ENCODE results near the gene NDUFB4.
A peak's percentile ranks its signal among the peaks of the same experiment; 100 is the strongest.

The NDUFB4 gene

GRCh38 chr3:120569222-120570057 is 26.7 kb upstream of the NDUFB4 start:
- TF ChIP-seq CTCF (IDR thresholded peaks at IDR 0.05; ENCODE audit: unreplicated experiment in 3 of 3): no peak
- Mint-ChIP-seq H3K4me1 (peaks cover 14% of the 10 kb centered on the region), H3K9me3 (peaks cover 12% of the 10 kb centered on the region), H3K27ac (no peak overlapping the region), H3K4me3 (no peak overlapping the region), H3K27me3 (ENCODE audit: low read depth) (no peaks in the 10 kb centered on the region), H3K36me3 (ENCODE audit: low read depth) (no peaks in the 10 kb centered on the region)

GRCh38 chr3:120572027-120572426 is 24.1 kb upstream of the NDUFB4 start:
- Mint-ChIP-seq H3K36me3 (ENCODE audit: low read depth) (no peaks in the 10 kb centered on the region), H3K4me1 (peaks cover 14% of the 10 kb centered on the region), H3K9me3 (peaks cover 12% of the 10 kb centered on the region), H3K4me3 (no peak overlapping the region), H3K27ac (no peak overlapping the region), H3K27me3 (ENCODE audit: low read depth) (no peaks in the 10 kb centered on the region)
- no peak for TF ChIP-seq CTCF (IDR thresholded peaks at IDR 0.05; ENCODE audit: unreplicated experiment in 3 of 3)

DNA sequence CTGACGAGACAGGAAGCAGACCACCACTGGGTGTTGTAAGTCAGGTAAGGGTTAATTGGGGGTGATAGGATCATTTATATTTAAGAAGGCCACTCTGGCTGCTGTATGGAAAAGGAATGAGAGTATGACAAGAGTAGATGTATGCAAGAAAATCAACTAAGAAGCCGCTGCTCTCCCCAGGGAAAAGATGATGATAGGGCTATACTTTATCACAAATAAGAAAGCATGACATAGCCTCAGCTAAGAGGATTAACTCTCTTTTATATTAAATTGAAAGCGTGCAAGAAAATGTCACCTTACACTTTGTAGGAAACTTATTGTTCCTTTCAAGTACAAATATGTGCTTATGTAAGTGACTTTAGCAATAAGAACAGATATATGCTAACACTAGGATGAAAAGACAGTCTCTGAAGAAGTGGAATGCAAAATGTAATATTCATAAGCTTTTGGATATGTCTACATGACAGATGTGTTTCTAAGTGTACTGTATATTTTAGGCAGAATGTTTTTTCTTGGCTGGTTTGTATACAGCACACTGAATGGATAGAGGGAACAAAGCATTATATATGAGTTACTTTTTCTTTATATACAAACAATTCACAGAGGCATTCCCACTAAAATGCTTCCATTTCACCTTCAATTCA is 8.7 kb upstream of the NDUFB4 start:
- Mint-ChIP-seq H3K4me3 (no peak overlapping the region), H3K4me1 (no peaks in the 10 kb centered on the region)

DNA sequence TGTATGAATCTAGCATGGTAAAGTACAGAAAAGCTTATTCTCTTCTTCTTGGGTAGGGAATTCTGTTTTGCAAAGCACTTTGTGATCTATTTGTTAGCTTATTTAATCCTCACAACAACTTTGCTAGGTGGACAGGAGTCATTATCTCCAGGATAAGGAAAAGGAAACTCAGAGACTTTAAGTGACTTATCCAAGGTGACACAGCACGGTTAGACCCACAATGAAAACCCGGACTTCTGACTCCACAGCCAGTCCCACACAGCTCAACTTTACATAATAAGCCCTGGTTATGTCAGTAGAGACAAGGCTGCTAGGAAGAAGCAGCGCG is 384 bp upstream of the NDUFB4 start:
- no peaks in the 10 kb centered on the region for H3K9me3 Mint-ChIP-seq
- H3K4me1 Mint-ChIP-seq: peaks cover 5% of the 10 kb centered on the region
- peak overlapping the region; percentile 89 to 96 (median 92) for H3K4me3 Mint-ChIP-seq
- H3K36me3 Mint-ChIP-seq (ENCODE audit: low read depth): peaks cover 7% of the 10 kb centered on the region
- H3K27ac Mint-ChIP-seq: peak overlapping the region; percentile 95 to 99 (median 98)
- no peak for TF ChIP-seq CTCF (IDR thresholded peaks at IDR 0.05; ENCODE audit: unreplicated experiment in 3 of 3)
- no peaks in the 10 kb centered on the region for H3K27me3 Mint-ChIP-seq (ENCODE audit: low read depth)

More for the DNA sequence above, 8.7 kb upstream of the NDUFB4 start:
- no peak for TF ChIP-seq CTCF (IDR thresholded peaks at IDR 0.05; ENCODE audit: unreplicated experiment in 3 of 3)
- Mint-ChIP-seq H3K27ac (no peak overlapping the region), H3K36me3 (ENCODE audit: low read depth) (no peaks in the 10 kb centered on the region), H3K27me3 (ENCODE audit: low read depth) (no peaks in the 10 kb centered on the region), H3K9me3 (no peaks in the 10 kb centered on the region)

- Mint-ChIP-seq H3K27ac (peak overlapping the region; percentile 95 to 99 (median 98)), H3K4me1 (peaks cover 8% of the 10 kb centered on the region), H3K27me3 (ENCODE audit: low read depth) (no peaks in the 10 kb centered on the region), H3K9me3 (no peaks in the 10 kb centered on the region), H3K4me3 (peak overlapping the region; percentile 89 to 96 (median 92)), H3K36me3 (ENCODE audit: low read depth) (peaks cover 17% of the 10 kb centered on the region)
- TF ChIP-seq CTCF (IDR thresholded peaks at IDR 0.05; ENCODE audit: unreplicated experiment in 3 of 3): no peak
Measured at GRCh38 chr3:120596853-120597223, 702 bp downstream of the NDUFB4 start.

Data from nephron (organoid).